GM19438 (cell line): ENCODE results near the gene TRO.

Source experiments
- ATAC-seq: cut with Tn5 transposase; IDR thresholded peaks from one replicate; pipeline ENCODE4 v1.9.1; 2021; ENCODE audit warnings: low read depth; ENCODE audit not compliant: unreplicated experiment

The TRO gene

GRCh38 chrX:54961750-54962149, 41.1 kb downstream of the TRO start:
- no peak for ATAC-seq

DNA sequence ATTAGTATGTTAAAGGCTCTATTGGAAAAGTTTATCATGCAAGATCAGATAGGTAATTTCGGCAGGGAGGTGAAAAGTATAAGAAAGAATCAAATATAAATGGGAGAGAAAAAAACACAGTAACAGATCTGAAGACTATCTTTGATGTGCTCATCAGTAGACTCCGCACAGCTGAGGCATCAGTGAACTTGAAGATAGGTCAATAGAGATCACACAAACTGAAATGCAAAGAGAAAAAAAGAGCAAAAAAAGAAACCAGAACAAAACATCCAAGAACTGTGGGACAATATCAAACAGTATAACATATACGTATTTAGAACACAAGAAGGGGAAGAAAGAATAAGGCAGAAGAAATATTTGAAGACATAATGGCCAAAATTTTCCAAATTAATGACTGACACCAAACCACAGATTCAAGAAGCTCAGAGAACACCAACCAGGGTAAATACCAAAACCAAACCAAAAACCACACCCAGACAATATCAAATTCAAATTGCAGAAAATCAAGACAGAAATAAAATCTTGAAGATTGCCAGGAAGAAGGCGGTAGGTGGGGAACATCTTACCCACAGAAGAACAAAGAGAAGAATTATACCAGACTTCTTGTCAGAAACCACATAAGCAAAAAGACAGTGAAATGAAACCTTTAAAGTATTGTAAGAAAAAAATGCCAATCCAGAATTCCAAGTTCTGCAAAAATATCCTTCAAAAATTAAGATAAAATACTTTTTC, 44.3 kb downstream of the TRO start:
- ATAC-seq: no peak

GRCh38 chrX:54977387-54977786, 56.8 kb downstream of the TRO start:
- no peak for ATAC-seq

DNA sequence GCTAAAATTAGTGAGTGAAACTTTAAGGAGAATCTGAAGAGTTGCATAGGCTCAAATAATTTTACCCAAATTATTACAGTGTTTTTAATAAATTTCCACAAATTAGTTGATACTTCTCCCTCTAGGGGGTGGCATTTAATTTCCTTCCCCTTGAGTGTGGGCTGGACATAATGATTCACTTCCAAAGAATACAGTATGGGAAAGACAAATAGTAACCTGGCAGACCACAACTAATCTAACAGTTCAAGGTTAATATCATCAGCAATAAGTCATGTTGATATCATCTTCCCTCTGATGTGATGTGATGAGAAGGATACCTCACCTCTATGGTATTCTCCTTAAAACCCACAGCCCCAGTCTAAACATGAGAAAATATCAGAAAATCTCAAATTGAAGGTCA, 57.8 kb downstream of the TRO start:
- ATAC-seq: no peak

GRCh38 chrX:54979432-54979831, 58.8 kb downstream of the TRO start:
- ATAC-seq: no peak

DNA sequence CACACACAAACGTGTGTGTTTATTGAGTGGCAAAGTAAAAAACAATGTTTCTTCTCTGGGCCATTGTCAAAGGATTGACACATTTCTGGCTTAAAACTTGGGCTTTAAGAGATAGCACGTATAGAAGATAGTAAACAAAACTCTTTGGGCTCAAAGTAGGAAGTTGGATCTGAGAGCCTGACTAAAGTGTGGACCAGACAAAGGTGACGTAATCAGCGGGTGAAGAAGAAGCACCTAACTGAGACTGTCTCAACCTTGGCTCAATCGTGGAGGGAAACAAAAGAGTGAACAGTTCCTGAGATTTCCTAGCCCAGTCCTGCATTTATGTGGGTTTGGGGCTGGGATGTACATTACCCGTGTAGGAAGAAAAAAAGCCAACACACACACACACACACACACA, 59.7 kb downstream of the TRO start:
- ATAC-seq: no peak
